Chondrocyte (in vitro differentiated cells): ENCODE measurements around the gene PAPPA2. TPM values are rescaled to one million over a fixed set of nuclear protein-coding genes. Genes with fewer than 3 reads are reported as not detected.
A peak's percentile ranks its signal among the peaks of the same experiment; 100 is the strongest.

Source experiments
- DNase-seq: peaks from one replicate; pipeline ENCODE4 v3.0.0; 2021; ENCODE audit warnings: mixed read lengths, low spot score
- H3K27ac Mint-ChIP-seq: one replicate; pipeline ENCODE4 v1.8.0; 2021; ENCODE audit warnings: mild to moderate bottlenecking, moderate library complexity, mixed read lengths; ENCODE audit not compliant: unreplicated experiment
- H3K27me3 Mint-ChIP-seq: 2 replicates; pipeline ENCODE4 v1.8.0; 2021; ENCODE audit warnings: low read depth, mixed read lengths
- H3K36me3 Mint-ChIP-seq: 2 replicates; pipeline ENCODE4 v1.8.0; 2021; ENCODE audit warnings: low read depth, mixed read lengths
- H3K4me1 Mint-ChIP-seq: 2 replicates; pipeline ENCODE4 v1.8.0; 2021; ENCODE audit warnings: low read depth, mild to moderate bottlenecking, mixed read lengths
- H3K4me3 Mint-ChIP-seq: one replicate; pipeline ENCODE4 v1.8.0; 2021; ENCODE audit warnings: mild to moderate bottlenecking, moderate library complexity, mixed read lengths; ENCODE audit not compliant: unreplicated experiment
- H3K9me3 Mint-ChIP-seq: 2 replicates; pipeline ENCODE4 v1.8.0; 2021; ENCODE audit warnings: low read depth, mixed read lengths
- CTCF ChIP-seq: fragments of 200-600 bp; sonication (generic); IDR thresholded peaks from 2 replicates; pipeline ENCODE4 v1.5.0; 2021; ENCODE audit warnings: antibody characterized with exemption, mild to moderate bottlenecking, moderate library complexity
- total RNA-seq: library from RNA; stranded (reverse); gene quantifications from 3 replicates; pipeline ENCODE4 v1.2.1, GENCODE V29; 2021

The PAPPA2 gene
- total RNA-seq, 1 donor from 2014 or later = 0.42 TPM

- no peaks in the 10 kb centered on the region for H3K4me1 Mint-ChIP-seq
- no peak for DNase-seq
- TF ChIP-seq CTCF = no peak
- no peaks in the 10 kb centered on the region for H3K36me3 Mint-ChIP-seq
- H3K27me3 Mint-ChIP-seq = peaks cover 18% of the 10 kb centered on the region
- H3K4me3 Mint-ChIP-seq = no peak overlapping the region
- H3K9me3 Mint-ChIP-seq = no peaks in the 10 kb centered on the region
- no peak overlapping the region for H3K27ac Mint-ChIP-seq
Observed at GRCh38 chr1:176878750-176879536, 416.0 kb downstream of the PAPPA2 start.

GRCh38 chr1:176879784-176880620 is 417.0 kb downstream of the PAPPA2 start:
- Mint-ChIP-seq H3K27ac (no peak overlapping the region), H3K27me3 (peaks cover 17% of the 10 kb centered on the region), H3K4me3 (no peak overlapping the region), H3K36me3 (no peaks in the 10 kb centered on the region), H3K9me3 (no peaks in the 10 kb centered on the region), H3K4me1 (no peaks in the 10 kb centered on the region)
- DNase-seq = no peak
- TF ChIP-seq CTCF = no peak

- Mint-ChIP-seq H3K27ac (no peak overlapping the region), H3K4me1 (no peaks in the 10 kb centered on the region)
Observed at GRCh38 chr1:176880955-176881595, 418.1 kb downstream of the PAPPA2 start.

GRCh38 chr1:176884286-176884685 is 421.3 kb downstream of the PAPPA2 start:
- H3K27ac Mint-ChIP-seq = no peak overlapping the region
- TF ChIP-seq CTCF = no peak
- peaks cover 23% of the 10 kb centered on the region for H3K27me3 Mint-ChIP-seq
- H3K4me3 Mint-ChIP-seq = no peak overlapping the region
- H3K36me3 Mint-ChIP-seq = no peaks in the 10 kb centered on the region
- no peaks in the 10 kb centered on the region for H3K9me3 Mint-ChIP-seq
- DNase-seq = no peak
- H3K4me1 Mint-ChIP-seq = no peaks in the 10 kb centered on the region

More at GRCh38 chr1:176880955-176881595, 418.1 kb downstream of the PAPPA2 start:
- H3K4me3 Mint-ChIP-seq = no peak overlapping the region
- H3K9me3 Mint-ChIP-seq = no peaks in the 10 kb centered on the region
- no peaks in the 10 kb centered on the region for H3K36me3 Mint-ChIP-seq
- TF ChIP-seq CTCF = peak; percentile 87
- H3K27me3 Mint-ChIP-seq = peaks cover 22% of the 10 kb centered on the region
- no peak for DNase-seq

GRCh38 chr1:176884911-176885310 is 421.9 kb downstream of the PAPPA2 start:
- H3K36me3 Mint-ChIP-seq = no peaks in the 10 kb centered on the region
- no peaks in the 10 kb centered on the region for H3K4me1 Mint-ChIP-seq
- H3K27ac Mint-ChIP-seq = no peak overlapping the region
- TF ChIP-seq CTCF = no peak
- DNase-seq = no peak
- H3K9me3 Mint-ChIP-seq = no peaks in the 10 kb centered on the region
- H3K4me3 Mint-ChIP-seq = no peak overlapping the region
- H3K27me3 Mint-ChIP-seq = peaks cover 23% of the 10 kb centered on the region
